Left lung (tissue), 10 donors: Measurements from ENCODE around the gene PTPRN2. TPM values are rescaled to one million over a fixed set of nuclear protein-coding genes. Genes with fewer than 3 reads are reported as not detected.

Experiments used
- ATAC-seq: fragments of 200-7000 bp; cut with Tn5 transposase; one replicate; pipeline ENCODE4 v1.9.1; 2020; ENCODE audit warnings: moderate library complexity
- DNase-seq, 4 donors: peaks; one replicate each; pipeline ENCODE4 v3.0.0-alpha.2; 2013 to 2020
- H3K27ac ChIP-seq, 2 donors: fragments of 200-600 bp; sonication (generic) in 1 of 2; one replicate each; pipeline versions ENCODE4 v1.5.0 to v1.8.0; 2020 to 2021
- H3K27me3 ChIP-seq, 2 donors: fragments of 200-600 bp; sonication (generic) in 1 of 2; one replicate each; pipeline versions ENCODE4 v1.5.0 to v1.8.0; 2020 to 2021
- H3K36me3 ChIP-seq, 2 donors: fragments of 200-600 bp; sonication (generic) in 1 of 2; one replicate each; pipeline versions ENCODE4 v1.5.0 to v1.8.0; 2020 to 2021
- H3K4me1 ChIP-seq, 2 donors: fragments of 200-600 bp; one replicate each; pipeline ENCODE4 v1.8.0; 2021
- H3K4me3 ChIP-seq, 2 donors: fragments of 200-600 bp; sonication (generic) in 1 of 2; one replicate each; pipeline versions ENCODE4 v1.5.0 to v1.8.0; 2020 to 2021; ENCODE audit warnings: mild to moderate bottlenecking in 1 of 2
- H3K9me3 ChIP-seq, 2 donors: fragments of 200-600 bp; sonication (generic) in 1 of 2; one replicate each; pipeline versions ENCODE4 v1.5.0 to v1.8.0; 2020 to 2021
- CTCF ChIP-seq, 2 donors: fragments of 200-600 bp; sonication (generic) in 1 of 2; IDR thresholded peaks; one replicate each; pipeline versions ENCODE4 v1.5.0 to v1.8.0; 2021; ENCODE audit warnings: antibody characterized with exemption in 2 of 2
- intact Hi-C, 2 donors: fragments of 100-400 bp; cut with DNase I; formaldehyde crosslinking; loops; one replicate each; pipeline versions ENCODE4 v1.11.2 to v1.14.2; 2022
- polyA plus RNA-seq, 6 donors: library from polyadenylated mRNA; unstranded; fragments of 120-200 nt; gene quantifications; one replicate each; pipeline ENCODE4 v1.2.1, GENCODE V29; 2013; ENCODE audit not compliant: insufficient read length in 6 of 6
- total RNA-seq, 2 donors: library from RNA; stranded (reverse); fragmentation: NEBNext Ultra II Directional; extraction: Animal tissue kit (Norgen Biotek cat#: 25700); gene quantifications; one replicate each; pipeline ENCODE4 v1.2.1, GENCODE V29; 2021
- donor health status: DM: no; HTN: yes; CAD: no.
- donor health status: DM: no; HTN: no; CAD: no.

PTPRN2 gene
- total and polyA plus RNA-seq, 8 donors: 4.0 to 7.8 (median 6.8) TPM

GRCh38 chr7:158389514-158390425 lies 197.9 kb downstream of the PTPRN2 start:
- TF ChIP-seq CTCF (IDR thresholded peaks at IDR 0.05): no peak
- no peak for DNase-seq

DNA sequence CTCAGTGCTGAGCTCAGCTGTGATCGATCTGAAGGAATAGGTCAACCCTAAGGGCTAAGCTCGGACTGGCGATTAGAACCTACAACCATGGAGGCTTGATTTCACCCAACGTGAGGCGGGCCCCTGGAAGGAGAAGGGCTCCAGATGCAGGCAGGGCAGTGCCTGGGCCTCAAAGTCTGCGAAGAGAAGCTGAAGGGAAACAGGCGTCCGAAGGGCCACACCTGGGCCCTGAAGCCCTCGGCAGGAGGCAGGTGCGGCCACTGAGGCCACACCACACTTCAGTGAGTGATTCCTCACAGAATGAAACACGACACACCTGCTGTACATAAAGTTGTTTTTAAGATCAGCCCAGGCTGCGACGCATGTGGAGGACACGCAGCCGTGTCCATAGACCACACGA lies 198.7 kb downstream of the PTPRN2 start:
- intact Hi-C loops: no loop called here
- ATAC-seq (no peak), DNase-seq (no peak)
- Histone ChIP-seq H3K27me3 (peaks cover 0 to 22% of the 10 kb centered on the region in 2 donors), H3K27ac (no peak overlapping the region), H3K36me3 (no peaks in the 10 kb centered on the region), H3K4me3 (no peak overlapping the region), H3K4me1 (no peaks in the 10 kb centered on the region), H3K9me3 (no peaks in the 10 kb centered on the region)
- TF ChIP-seq CTCF (IDR thresholded peaks at IDR 0.05): no peak

More at GRCh38 chr7:158389514-158390425, 197.9 kb downstream of the PTPRN2 start:
- Histone ChIP-seq H3K9me3 (no peaks in the 10 kb centered on the region), H3K4me3 (no peak overlapping the region), H3K36me3 (no peaks in the 10 kb centered on the region), H3K27ac (no peak overlapping the region), H3K27me3 (peaks cover 0 to 22% of the 10 kb centered on the region in 2 donors), H3K4me1 (no peaks in the 10 kb centered on the region)
- intact Hi-C loops: no loop called here
- no peak for ATAC-seq

DNA sequence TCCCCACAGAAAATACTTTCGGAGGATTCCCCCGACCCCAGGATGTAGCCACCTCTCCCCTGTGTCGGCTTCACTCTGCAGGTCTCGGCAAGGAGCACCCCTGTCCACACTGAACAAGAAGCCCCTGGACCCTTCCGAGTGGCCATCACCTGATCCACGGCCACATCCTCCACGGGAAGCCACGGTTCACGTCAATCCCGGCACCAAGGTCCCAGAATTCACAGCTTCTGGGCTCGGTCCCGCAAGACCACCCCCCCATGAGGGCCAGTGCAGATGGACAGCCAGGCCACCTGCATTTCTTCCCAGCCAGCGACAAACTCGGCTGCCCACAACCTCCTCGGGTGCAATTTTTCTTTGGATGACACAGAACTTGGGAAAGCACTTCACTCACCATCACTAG lies 199.6 kb downstream of the PTPRN2 start:
- ATAC-seq (no peak), DNase-seq (no peak)
- no peak overlapping the region for H3K27ac ChIP-seq
- no peak overlapping the region for H3K4me3 ChIP-seq
- no peaks in the 10 kb centered on the region for H3K36me3 ChIP-seq
- no peaks in the 10 kb centered on the region for H3K9me3 ChIP-seq
- no peaks in the 10 kb centered on the region for H3K4me1 ChIP-seq
- H3K27me3 ChIP-seq: peaks cover 0 to 22% of the 10 kb centered on the region in 2 donors
- TF ChIP-seq CTCF (IDR thresholded peaks at IDR 0.05): no peak
- intact Hi-C loops: no loop called here

GRCh38 chr7:158387546-158387891 lies 200.1 kb downstream of the PTPRN2 start:
- no peaks in the 10 kb centered on the region for H3K9me3 ChIP-seq
- peaks cover 0 to 22% of the 10 kb centered on the region in 2 donors for H3K27me3 ChIP-seq
- H3K4me3 ChIP-seq: no peak overlapping the region
- no peak for ATAC-seq
- no peaks in the 10 kb centered on the region for H3K36me3 ChIP-seq
- no peaks in the 10 kb centered on the region for H3K4me1 ChIP-seq
- peak in 1 of 4 donors; percentile 44 for DNase-seq
- intact Hi-C loops: no loop called here
- H3K27ac ChIP-seq: no peak overlapping the region
- no peak for TF ChIP-seq CTCF (IDR thresholded peaks at IDR 0.05)

DNA sequence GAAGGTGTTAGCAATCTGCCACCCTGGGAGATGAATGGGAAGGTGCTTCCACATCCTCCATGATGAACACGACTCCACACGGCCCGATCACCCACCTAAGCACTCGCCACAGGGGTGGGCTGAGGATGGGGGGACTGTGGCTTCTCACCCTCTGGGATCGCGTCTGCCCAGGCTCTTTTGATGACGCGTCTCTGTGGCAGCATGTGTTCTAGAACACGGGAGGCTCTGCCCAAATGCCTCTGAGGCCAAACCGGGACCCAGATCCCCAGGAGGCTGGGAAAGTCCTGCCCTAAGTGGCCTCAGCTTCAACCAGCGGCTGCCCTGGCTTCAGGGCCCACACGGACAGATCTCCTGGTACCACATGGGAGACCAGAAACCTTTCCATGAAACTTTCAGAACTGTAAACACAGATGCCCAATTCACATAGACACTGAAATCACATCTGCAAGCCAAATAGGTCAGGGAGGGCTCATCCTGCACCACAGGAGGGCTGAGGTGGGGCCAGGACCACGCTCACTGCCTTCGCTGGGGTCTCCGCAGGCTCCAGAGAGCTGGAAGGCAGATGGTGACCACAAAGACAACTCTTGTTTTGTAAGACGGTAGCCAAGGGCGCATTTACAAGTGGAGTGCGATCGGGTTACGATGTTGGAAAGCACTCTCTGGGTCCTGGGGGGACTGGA lies 200.6 kb downstream of the PTPRN2 start:
- ATAC-seq (no peak), DNase-seq (no peak)
- H3K27ac ChIP-seq: no peak overlapping the region
- H3K4me3 ChIP-seq: no peak overlapping the region
- H3K36me3 ChIP-seq: no peaks in the 10 kb centered on the region
- TF ChIP-seq CTCF (IDR thresholded peaks at IDR 0.05): no peak
- no peaks in the 10 kb centered on the region for H3K9me3 ChIP-seq
- H3K4me1 ChIP-seq: no peaks in the 10 kb centered on the region
- H3K27me3 ChIP-seq: peaks cover 0 to 22% of the 10 kb centered on the region in 2 donors
- intact Hi-C loops: no loop called here
